GM21529 (cell line): ENCODE measurements around the gene ACSL5.
"Not testable (repeated sequence)": the region's sequence is repeated elsewhere in the genome, so short reads cannot be mapped to it uniquely, and the experiment has no call there.

ENCODE experiments used
- ATAC-seq: cut with Tn5 transposase; IDR thresholded peaks from one replicate; pipeline ENCODE4 v1.9.1; 2021; ENCODE audit not compliant: unreplicated experiment

The ACSL5 gene

GRCh38 chr10:112349521-112350085 is 24.3 kb upstream of the ACSL5 start:
- ATAC-seq, result no peak

GRCh38 chr10:112351146-112351545 is 22.8 kb upstream of the ACSL5 start:
- ATAC-seq, result no peak

- ATAC-seq, result no peak
These were observed 21.9 kb upstream of the ACSL5 start for GRCh38 chr10:112352044-112352443.

GRCh38 chr10:112353046-112353445 is 20.9 kb upstream of the ACSL5 start:
- no peak for ATAC-seq

- no peak for ATAC-seq
These were observed 17.2 kb upstream of the ACSL5 start for GRCh38 chr10:112356686-112357085.

- no peak for ATAC-seq
These were observed 14.2 kb upstream of the ACSL5 start for GRCh38 chr10:112359606-112360307.

- no peak for ATAC-seq
These were observed 13.3 kb upstream of the ACSL5 start for GRCh38 chr10:112360308-112361270.

GRCh38 chr10:112361951-112362751 is 11.8 kb upstream of the ACSL5 start:
- no peak for ATAC-seq

- ATAC-seq, result no peak
These were observed 11.1 kb upstream of the ACSL5 start for GRCh38 chr10:112362833-112363232.

GRCh38 chr10:112363696-112364688 is 9.9 kb upstream of the ACSL5 start:
- ATAC-seq, result no peak

- no peak for ATAC-seq
These were observed 8.9 kb upstream of the ACSL5 start for GRCh38 chr10:112365014-112365432.

GRCh38 chr10:112365451-112365850 is 8.5 kb upstream of the ACSL5 start:
- ATAC-seq, result no peak

- ATAC-seq, result no peak
These were observed 6.9 kb upstream of the ACSL5 start for GRCh38 chr10:112366992-112367391.

- ATAC-seq, result no peak
These were observed 6.4 kb upstream of the ACSL5 start for GRCh38 chr10:112367516-112367915.

- peak; percentile 91 for ATAC-seq
These were observed 4.2 kb upstream of the ACSL5 start for GRCh38 chr10:112369495-112370423.

- ATAC-seq, result no peak
These were observed 3.5 kb upstream of the ACSL5 start for GRCh38 chr10:112370424-112370819.

GRCh38 chr10:112371326-112371725 is 2.6 kb upstream of the ACSL5 start:
- not testable (repeated sequence) for ATAC-seq

- ATAC-seq, result not testable (repeated sequence)
These were observed 1.6 kb upstream of the ACSL5 start for GRCh38 chr10:112372182-112372810.
